C4-2B (cell line): ENCODE data around the gene SIPA1.

Experiments
- CTCF ChIP-seq: fragments of 450-650 bp; conservative IDR thresholded peaks from 2 replicates; pipeline ENCODE4 v1.5.1; 2017; ENCODE audit warnings: mild to moderate bottlenecking
- ZFX ChIP-seq: fragments of 450-650 bp; IDR thresholded peaks from 2 replicates; pipeline ENCODE4 v1.6.1; 2017

- no peak for TF ChIP-seq CTCF
- no peak for TF ChIP-seq ZFX
These were observed 38.5 kb upstream of the SIPA1 start for GRCh38 chr11:65599216-65599954.
